WI38 (cell line): ENCODE data around the gene EFCAB6.

ENCODE experiments used
- H3K4me3 ChIP-seq: 2 replicates; pipeline ENCODE4 v1.5.1; 2011; ENCODE audit warnings: low read depth, mild to moderate bottlenecking, control low read depth, low read length
- TF ChIP-seq, protein P1 (sequence below): IDR thresholded peaks from 2 replicates; pipeline ENCODE4 v1.5.1; 2012; ENCODE audit warnings: low read depth, mild to moderate bottlenecking, control low read depth, low read length

EFCAB6 gene

DNA sequence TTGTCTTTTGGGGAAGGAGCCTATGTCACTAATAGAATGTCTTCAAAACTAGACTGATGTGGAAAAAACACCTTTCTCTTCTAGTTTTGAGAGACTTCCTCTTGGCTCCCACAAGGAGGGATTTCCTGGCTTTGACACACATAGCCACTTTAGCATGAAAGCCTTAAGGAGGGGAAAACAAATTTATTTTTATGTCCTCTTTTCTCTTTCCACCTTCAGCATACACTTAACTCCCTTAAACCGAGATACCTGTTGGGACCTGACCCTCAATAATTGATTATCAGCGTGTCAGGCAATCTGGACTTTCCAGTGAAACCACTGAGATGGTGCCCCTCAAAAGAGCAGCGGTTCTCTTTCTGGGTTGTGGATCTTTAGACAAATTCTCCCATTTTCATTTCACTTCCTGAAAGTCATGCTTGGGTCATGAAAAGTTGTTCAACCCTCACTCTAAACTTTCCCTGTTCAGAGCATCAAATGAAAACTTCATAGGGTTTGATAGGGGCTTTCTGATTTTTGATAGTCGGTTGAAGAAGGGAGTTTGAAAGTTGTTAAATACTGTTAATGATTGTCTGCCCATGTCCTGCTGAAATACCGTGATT, 9.1 kb downstream of the EFCAB6 start:
- no peak overlapping the region for H3K4me3 ChIP-seq
- TF ChIP-seq, protein P1, sequence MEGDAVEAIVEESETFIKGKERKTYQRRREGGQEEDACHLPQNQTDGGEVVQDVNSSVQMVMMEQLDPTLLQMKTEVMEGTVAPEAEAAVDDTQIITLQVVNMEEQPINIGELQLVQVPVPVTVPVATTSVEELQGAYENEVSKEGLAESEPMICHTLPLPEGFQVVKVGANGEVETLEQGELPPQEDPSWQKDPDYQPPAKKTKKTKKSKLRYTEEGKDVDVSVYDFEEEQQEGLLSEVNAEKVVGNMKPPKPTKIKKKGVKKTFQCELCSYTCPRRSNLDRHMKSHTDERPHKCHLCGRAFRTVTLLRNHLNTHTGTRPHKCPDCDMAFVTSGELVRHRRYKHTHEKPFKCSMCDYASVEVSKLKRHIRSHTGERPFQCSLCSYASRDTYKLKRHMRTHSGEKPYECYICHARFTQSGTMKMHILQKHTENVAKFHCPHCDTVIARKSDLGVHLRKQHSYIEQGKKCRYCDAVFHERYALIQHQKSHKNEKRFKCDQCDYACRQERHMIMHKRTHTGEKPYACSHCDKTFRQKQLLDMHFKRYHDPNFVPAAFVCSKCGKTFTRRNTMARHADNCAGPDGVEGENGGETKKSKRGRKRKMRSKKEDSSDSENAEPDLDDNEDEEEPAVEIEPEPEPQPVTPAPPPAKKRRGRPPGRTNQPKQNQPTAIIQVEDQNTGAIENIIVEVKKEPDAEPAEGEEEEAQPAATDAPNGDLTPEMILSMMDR: no peak

DNA sequence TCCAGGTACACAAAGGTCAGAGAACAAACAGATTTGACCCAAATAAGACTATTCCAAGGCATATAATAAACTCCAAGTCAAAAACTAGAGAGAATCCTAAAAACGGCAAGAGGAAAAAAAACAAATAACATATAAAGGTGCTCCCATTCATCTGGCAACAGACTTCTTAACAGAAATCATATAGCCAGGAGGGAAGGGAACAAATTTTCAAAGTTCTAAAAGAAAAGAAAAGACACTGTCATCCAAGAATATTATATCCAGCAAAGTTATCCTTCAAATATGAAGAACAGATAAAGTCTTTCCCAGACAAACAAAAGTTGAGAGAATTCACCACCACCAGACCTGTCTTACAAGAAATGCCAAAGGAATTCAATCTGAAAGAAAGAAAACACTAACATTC, 11.1 kb downstream of the EFCAB6 start:
- TF ChIP-seq, protein P1: no peak

DNA sequence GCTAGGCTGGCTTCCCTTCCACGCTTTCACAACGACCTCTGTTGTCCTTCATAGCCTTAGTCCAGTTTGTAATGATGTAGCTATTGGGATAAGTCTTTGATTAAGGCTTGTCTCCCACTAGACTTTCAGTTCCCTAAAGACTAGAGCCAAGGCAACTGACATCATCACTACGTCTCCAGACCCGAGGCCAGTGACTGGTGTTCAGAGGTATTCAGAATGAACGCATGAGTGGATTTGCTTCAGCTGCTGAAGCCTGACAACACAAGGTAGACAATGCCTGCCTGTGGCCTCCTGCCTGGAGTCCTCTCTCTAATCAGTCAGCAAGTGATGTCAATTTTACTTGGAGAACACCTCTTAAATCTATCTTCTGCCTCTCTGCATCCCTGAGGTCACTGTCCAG, 13.6 kb downstream of the EFCAB6 start:
- TF ChIP-seq, protein P1: no peak
- H3K4me3 ChIP-seq: no peak overlapping the region

More for the DNA sequence above, 11.1 kb downstream of the EFCAB6 start:
- no peak overlapping the region for H3K4me3 ChIP-seq

DNA sequence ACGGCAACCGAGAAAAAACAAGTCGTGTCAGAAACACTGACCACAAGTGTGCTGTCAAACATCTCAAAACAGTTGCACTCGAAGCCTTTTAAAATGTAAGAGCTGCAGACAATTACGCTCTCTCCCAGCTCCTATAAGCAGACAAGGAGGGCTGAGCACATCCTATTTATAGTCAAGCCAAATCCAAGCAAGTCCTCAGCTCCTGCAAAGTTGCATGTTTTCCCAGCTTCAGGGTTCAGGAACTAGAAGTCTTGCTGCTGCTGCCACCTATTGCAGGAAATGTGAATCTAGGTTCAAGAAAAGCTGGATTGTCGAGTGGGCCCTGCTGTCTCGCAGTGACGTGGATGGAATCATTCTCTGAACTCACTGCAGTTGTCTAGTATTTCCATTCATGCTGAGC, 15.5 kb downstream of the EFCAB6 start:
- H3K4me3 ChIP-seq: no peak overlapping the region
- TF ChIP-seq, protein P1: 0 out of 2 replicates have a peak, but pooled peaks have one; percentile 15

DNA sequence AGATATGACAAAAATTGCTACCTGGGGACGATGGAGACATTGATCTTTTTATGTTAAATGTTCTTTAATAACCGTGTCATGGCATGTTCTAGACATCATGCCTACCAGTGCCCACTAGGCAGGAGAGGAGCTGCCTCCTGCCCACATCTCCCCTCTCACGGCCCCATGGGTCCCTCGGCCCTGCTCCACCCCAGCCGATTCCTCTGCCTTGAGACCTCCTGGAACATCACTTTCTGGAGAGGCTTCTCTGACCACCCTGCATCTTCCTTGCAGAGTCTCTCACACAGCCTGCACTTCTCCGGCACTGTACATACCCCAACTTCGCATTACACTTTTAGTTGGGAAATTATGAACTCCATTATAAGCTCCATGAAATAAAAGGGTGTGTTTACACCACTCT, 16.8 kb downstream of the EFCAB6 start:
- H3K4me3 ChIP-seq: no peak overlapping the region
- TF ChIP-seq, protein P1: no peak

DNA sequence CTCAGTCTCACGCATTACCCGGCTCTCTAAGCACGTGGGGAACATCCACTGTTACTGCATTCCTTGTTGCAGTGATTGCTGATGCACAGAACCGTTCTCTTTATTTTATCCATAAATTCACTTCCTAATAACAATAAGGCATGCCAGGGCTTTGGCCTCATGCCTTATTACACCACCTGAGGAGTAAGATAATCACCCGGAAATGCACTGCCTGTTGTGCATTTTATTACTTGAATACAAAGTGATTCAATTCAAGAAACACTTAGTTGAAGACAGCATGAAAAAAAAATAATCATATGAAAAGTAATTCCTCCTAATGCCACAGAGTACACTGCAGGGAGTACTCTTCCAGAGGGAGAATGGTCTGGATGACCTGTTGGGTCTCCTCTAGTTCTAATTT, 19.2 kb downstream of the EFCAB6 start:
- TF ChIP-seq, protein P1: no peak
- H3K4me3 ChIP-seq: no peak overlapping the region

DNA sequence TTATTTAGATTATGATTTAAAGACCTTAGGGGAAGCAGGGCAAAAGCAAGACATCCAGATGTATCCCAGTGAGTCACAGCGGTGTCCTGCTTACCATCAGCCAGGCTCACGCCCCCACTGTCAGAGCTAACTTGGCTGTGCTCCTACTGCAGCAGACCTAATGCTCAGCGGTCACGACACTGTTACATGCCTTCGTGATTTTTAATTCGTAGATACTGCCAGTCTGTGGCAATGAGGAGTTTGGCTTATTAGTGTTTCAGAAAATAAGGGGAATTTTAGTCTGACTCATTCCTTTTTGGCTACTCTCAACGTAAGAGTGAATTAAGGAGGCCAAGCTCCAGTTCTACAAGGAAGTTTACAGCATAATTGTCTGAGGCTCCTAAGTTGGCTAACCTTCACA, 22.7 kb downstream of the EFCAB6 start:
- no peak overlapping the region for H3K4me3 ChIP-seq
- TF ChIP-seq, protein P1: no peak
